Body of pancreas (tissue), 4 donors: ENCODE measurements around the gene SORCS1.

Experiments used
- CTCF ChIP-seq, 7 experiments: fragments of 450-650 bp in 4 of 7; fragments of 200-600 bp in 3 of 7; sonication (generic) in 3 of 7; IDR thresholded peaks; one replicate each; pipeline ENCODE4 v1.5.1; 2016 to 2019; ENCODE audit warnings: antibody characterized with exemption in 7 of 7
- POLR2A ChIP-seq, 3 donors: fragments of 450-650 bp; IDR thresholded peaks; one replicate each; pipeline ENCODE4 v1.6.1; 2016; ENCODE audit warnings: antibody characterized with exemption in 3 of 3, mild to moderate bottlenecking in 2 of 3

- TF ChIP-seq CTCF (IDR thresholded peaks at IDR 0.05) (no peak), POLR2A (IDR thresholded peaks at IDR 0.05) (no peak)
Observed at GRCh38 chr10:106996510-106996909, 168.0 kb downstream of the SORCS1 start.
